Aorta (tissue), 5 donors: ENCODE measurements around the gene MKRN2. TPM values are rescaled to one million over a fixed set of nuclear protein-coding genes. Genes with fewer than 3 reads are reported as not detected.

Source experiments
- ATAC-seq: fragments of 200-7000 bp; cut with Tn5 transposase; one replicate; pipeline ENCODE4 v1.9.1; 2022; ENCODE audit warnings: moderate library complexity; ENCODE audit not compliant: low FRiP score
- DNase-seq, 2 donors: peaks; one replicate each; pipeline ENCODE4 v3.0.0-alpha.2; 2020
- H3K27ac ChIP-seq, 2 donors: one replicate each; pipeline ENCODE4 v1.5.1; 2013; ENCODE audit warnings: low read length in 2 of 2, mild to moderate bottlenecking in 2 of 2, moderate library complexity in 2 of 2, control low read depth in 1 of 2, inconsistent platforms in 1 of 2, low read depth in 1 of 2
- H3K27me3 ChIP-seq, 2 donors: one replicate each; pipeline ENCODE4 v1.6.1; 2013; ENCODE audit warnings: control low read depth in 1 of 2, low read length in 1 of 2, mild to moderate bottlenecking in 1 of 2, moderate library complexity in 1 of 2; ENCODE audit not compliant: insufficient read depth in 2 of 2, control insufficient read depth in 1 of 2
- H3K36me3 ChIP-seq, 2 donors: one replicate each; pipeline ENCODE4 v1.6.1; 2013; ENCODE audit warnings: control low read depth in 1 of 2, low read length in 1 of 2, mild to moderate bottlenecking in 1 of 2; ENCODE audit not compliant: insufficient read depth in 2 of 2, control insufficient read depth in 1 of 2
- H3K4me1 ChIP-seq, 2 donors: one replicate each; pipeline ENCODE4 v1.6.1; 2013; ENCODE audit warnings: low read length in 2 of 2, control low read depth in 1 of 2, mild to moderate bottlenecking in 1 of 2, moderate library complexity in 1 of 2; ENCODE audit not compliant: insufficient read depth in 2 of 2, control insufficient read depth in 1 of 2
- H3K4me3 ChIP-seq, 2 donors: one replicate each; pipeline ENCODE4 v1.5.1; 2013; ENCODE audit warnings: low read length in 2 of 2, control low read depth in 1 of 2, mild to moderate bottlenecking in 1 of 2
- H3K9me3 ChIP-seq: one replicate; pipeline ENCODE4 v1.6.1; 2013; ENCODE audit warnings: mild to moderate bottlenecking, low read length; ENCODE audit not compliant: control insufficient read depth
- WGBS, 2 donors: extraction: QIAGEN DNeasy Blood & Tissue Kit; methylation state at CpG; one replicate each; pipeline ENCODE4 v1.1.7; 2013; 5-methylcytosine and 5-hydroxymethylcytosine counted together
- intact Hi-C, 2 donors: fragments of 100-400 bp; cut with DNase I; formaldehyde crosslinking; loops; one replicate each; pipeline versions ENCODE4 v1.14.2 to v1.15.0; 2022
- polyA plus RNA-seq, 2 donors: library from polyadenylated mRNA; stranded (reverse); fragments of 200-250 nt; gene quantifications; one replicate each; pipeline ENCODE4 v1.2.3, GENCODE V29; 2013
- total RNA-seq, 2 donors: library from RNA; stranded (reverse); fragmentation: NEBNext Ultra II Directional; extraction: Animal tissue kit (Norgen Biotek cat#: 25700); gene quantifications; one replicate each; pipeline ENCODE4 v1.2.1, GENCODE V29; 2021
- donor health status: healthy with polysubstance abuse.
- donor health status: Bipolar disorder and iron deficiency.
- donor health status: DM: no; HTN: no; CAD: no.
- donor health status: DM: no; HTN: no; CAD: no.
- donor health status: DM: yes; HTN: yes; CAD: no.

Gene MKRN2
- total and polyA plus RNA-seq, 4 donors = 18.8 to 22.5 (median 22.3) TPM

DNA sequence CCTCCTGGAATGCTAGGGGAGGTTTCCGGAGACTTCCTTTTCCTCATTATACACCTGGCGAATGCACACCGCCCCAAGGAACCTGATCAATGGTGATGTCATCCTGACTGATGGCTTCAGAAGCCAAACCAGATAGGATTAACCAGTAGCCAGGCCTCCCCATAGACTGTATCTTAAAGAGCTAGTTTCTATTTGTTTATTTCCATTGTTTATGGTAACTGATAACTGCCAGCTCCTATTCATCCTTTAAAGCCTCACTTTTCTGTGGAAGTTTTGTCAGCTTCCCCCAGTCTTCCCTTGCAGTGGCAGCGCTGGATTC, 11.5 kb upstream of the MKRN2 start, which contains the start of gene MKRN2OS:
TSS of gene MKRN2OS (minus strand) at position 27 of the 319 bp plus-strand sequence. CDS start 35 bp downstream, outside the sequence.
- H3K4me3 ChIP-seq = no peak within 1 kb of the TSS
- DNase-seq (no peak), ATAC-seq (no peak)
- intact Hi-C loops = no loop called here
- H3K9me3 ChIP-seq = no peaks in the 10 kb centered on the region
- no peaks in the 10 kb centered on the region for H3K4me1 ChIP-seq
- H3K36me3 ChIP-seq = no peaks in the 10 kb centered on the region
- no peaks in the 10 kb centered on the region for H3K27me3 ChIP-seq
- WGBS, 2 donors = 51 to 53% methylated on average over 4 of the region's 4 CpGs
- H3K27ac ChIP-seq = no peak within 1 kb of the TSS

DNA sequence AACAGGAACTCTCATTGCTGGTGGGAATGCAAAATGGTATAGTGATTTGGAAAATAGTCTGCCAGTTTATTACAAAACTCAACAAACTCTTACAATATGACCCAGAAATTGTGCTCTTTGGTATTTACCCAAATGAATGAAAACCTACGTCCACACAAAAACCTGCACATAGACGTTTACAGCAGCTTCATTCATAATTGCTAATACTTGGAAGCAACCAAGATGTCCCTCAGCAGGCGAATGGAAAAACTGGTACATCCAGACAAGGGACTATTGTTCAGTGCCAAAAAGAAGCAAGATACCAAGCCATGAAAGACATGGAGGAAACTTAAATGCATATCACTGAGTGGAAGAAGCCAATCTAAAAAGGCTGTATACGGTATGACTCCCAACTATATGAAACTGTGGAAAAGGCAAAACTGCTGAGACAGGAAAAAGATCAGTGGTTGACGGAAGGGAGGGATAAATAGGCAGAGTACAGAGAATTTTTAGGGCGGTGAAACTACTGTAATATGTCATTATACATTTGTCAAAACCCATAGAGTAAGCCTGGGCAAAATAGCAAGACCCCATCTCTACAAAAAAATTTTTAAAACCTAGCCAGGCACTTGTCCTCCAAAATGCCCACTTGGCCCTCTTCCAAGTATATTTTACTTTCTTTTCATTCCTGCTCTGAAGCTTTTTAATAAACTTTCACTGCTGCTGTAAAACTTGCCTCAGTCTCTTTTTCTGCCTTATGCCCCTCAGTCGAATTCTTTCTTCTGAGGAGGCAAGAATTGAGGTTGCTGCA, 6.7 kb upstream of the MKRN2 start:
- DNase-seq = no peak
- Histone ChIP-seq H3K4me1 (peaks cover 0 to 2% of the 10 kb centered on the region in 2 donors), H3K36me3 (no peaks in the 10 kb centered on the region), H3K4me3 (no peak overlapping the region), H3K27ac (no peak overlapping the region), H3K9me3 (no peaks in the 10 kb centered on the region), H3K27me3 (no peaks in the 10 kb centered on the region)
- no peak for ATAC-seq
- intact Hi-C loops = loop anchor here in 1 of 2 donors (10.0 kb wide), 1 partner anchor 155 kb away; no protein-coding TSS in a partner anchor
- 68 to 69% methylated on average over 7 of the region's 7 CpGs for WGBS, 2 donors

DNA sequence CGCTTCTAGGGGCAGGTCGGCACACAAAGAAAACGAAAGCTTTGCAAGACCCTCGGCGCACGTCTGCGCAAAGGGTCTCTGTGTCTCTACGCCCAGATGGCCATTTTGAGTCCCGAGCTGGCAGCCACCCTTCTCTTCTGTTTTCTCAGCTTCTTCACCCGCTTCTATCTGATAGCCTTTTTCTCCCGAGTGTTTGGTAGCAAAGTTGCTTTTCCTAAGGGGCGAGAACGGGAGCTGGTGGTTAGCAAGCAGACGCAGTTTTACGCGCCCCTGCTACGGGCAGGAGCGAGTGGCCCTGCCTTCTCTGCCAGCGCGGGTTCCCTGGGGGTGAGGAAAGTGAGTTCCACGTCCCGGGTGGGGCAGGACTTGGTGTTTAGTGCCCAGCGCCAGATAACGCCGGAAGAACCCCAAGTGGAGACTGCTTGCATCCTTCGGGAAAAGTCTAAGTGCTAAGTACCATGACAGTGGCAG, 2.9 kb upstream of the MKRN2 start:
- DNase-seq = peak in 1 of 2 donors; percentile 78
- no peak for ATAC-seq
- 6 to 12% methylated on average over 26 of the region's 26 CpGs for WGBS, 2 donors
- Histone ChIP-seq H3K27me3 (no peaks in the 10 kb centered on the region), H3K9me3 (no peaks in the 10 kb centered on the region), H3K4me3 (peak overlapping the region; percentile 12 to 74), H3K4me1 (peaks cover 2 to 8% of the 10 kb centered on the region in 2 donors), H3K36me3 (no peaks in the 10 kb centered on the region), H3K27ac (no peak overlapping the region)
- intact Hi-C loops = loop anchor here in 1 of 2 donors (10.0 kb wide), 1 partner anchor 151 kb away; no protein-coding TSS in a partner anchor

DNA sequence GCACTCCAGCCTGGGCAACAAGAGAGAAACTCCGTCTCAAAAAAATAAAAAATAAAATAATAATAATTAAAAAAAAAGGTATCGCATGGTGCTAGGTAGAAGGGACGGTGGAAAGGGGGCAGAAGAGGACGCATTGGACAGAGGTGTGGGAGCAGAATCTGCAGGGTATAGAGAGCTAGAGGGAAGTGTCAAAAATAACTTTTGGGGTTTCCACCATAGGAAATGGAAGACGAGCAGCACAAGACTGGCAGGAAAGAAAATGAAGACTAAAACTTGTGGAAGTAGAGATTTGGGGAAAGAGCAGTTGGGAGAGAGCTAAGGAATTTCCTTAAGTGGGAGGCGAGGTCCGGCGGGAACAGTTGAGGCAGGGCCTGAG, 585 bp upstream of the MKRN2 start:
- WGBS, 2 donors = 1% methylated on average over 8 of the region's 8 CpGs
- Histone ChIP-seq H3K4me3 (peak overlapping the region; percentile 44 to 58), H3K36me3 (no peaks in the 10 kb centered on the region), H3K27me3 (no peaks in the 10 kb centered on the region), H3K4me1 (peaks cover 2 to 17% of the 10 kb centered on the region in 2 donors), H3K27ac (peak overlapping the region in 1 of 2 donors; percentile 64), H3K9me3 (no peaks in the 10 kb centered on the region)
- DNase-seq = no peak
- peak; percentile 28 for ATAC-seq
- intact Hi-C loops = loop anchor here in 1 of 2 donors (2.0 to 10.0 kb wide), 2 partner anchors 108 to 148 kb away; partner anchors contain the start of gene RAF1

DNA sequence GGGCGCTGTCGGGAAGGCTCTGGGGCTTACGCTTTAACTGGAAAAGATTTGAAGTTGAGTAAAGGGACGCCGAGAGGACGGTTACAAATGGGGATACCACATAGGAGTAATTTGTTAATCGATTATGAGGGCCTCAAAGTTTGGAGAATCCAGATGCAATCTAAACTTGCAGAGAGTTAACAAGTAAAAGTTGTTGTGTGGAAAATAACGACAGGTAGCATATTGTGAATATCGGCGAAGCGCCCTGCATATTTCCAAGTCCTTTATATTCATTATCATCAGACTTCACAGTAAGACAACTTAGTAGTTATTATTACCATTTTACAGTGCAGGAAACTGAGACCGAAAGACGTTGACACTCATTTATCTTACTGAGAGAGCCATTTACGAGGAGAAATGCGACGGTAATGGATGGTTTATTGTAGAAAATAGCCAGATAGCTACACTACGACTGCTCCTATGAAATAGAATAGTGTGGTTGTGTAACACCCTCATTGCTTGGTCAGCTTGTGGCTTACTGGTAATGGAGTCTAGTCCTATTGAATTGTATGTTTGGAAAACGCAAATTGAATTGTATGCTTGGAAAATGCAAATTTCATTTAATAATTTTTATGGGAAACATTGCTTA, 700 bp downstream of the MKRN2 start:
- WGBS, 2 donors = 1 to 2% methylated on average over 18 of the region's 18 CpGs
- H3K27me3 ChIP-seq = no peaks in the 10 kb centered on the region
- intact Hi-C loops = loop anchor here in 1 of 2 donors (2.0 to 10.0 kb wide), 2 partner anchors 107 to 147 kb away; partner anchors contain the start of gene RAF1
- peak overlapping the region; percentile 64 to 73 for H3K4me3 ChIP-seq
- no peak for ATAC-seq
- H3K4me1 ChIP-seq = peaks cover 2 to 17% of the 10 kb centered on the region in 2 donors
- no peak for DNase-seq
- H3K9me3 ChIP-seq = no peaks in the 10 kb centered on the region
- H3K36me3 ChIP-seq = no peaks in the 10 kb centered on the region
- H3K27ac ChIP-seq = peak overlapping the region; percentile 1 to 72

DNA sequence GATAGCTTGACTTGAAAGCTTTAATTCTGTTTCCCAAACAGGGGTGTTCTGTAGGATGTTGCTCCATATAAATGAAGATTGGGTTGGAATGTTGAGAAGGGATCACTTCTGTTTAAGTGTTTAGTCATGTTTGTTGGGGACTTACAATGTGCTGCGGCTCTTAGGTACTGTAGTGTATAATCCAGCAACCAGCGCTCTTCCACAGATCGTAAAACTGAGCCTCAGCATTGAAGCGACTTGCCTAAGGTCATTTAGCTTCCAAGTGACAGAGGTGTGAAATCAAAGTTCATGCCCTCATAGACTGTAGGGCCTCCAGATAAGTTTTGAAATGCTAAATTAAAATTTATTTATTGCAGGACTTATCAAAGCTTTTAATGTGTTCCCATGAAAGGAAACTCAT, 1.8 kb downstream of the MKRN2 start:
- no peaks in the 10 kb centered on the region for H3K27me3 ChIP-seq
- H3K4me3 ChIP-seq = no peak overlapping the region
- no peak overlapping the region for H3K27ac ChIP-seq
- H3K36me3 ChIP-seq = no peaks in the 10 kb centered on the region
- intact Hi-C loops = loop anchor here in 1 of 2 donors (10.0 kb wide), 1 partner anchor 146 kb away; no protein-coding TSS in a partner anchor
- DNase-seq = no peak
- peaks cover 2 to 17% of the 10 kb centered on the region in 2 donors for H3K4me1 ChIP-seq
- no peak for ATAC-seq
- no peaks in the 10 kb centered on the region for H3K9me3 ChIP-seq
- WGBS, 2 donors = 75 to 81% methylated on average over 4 of the region's 4 CpGs

DNA sequence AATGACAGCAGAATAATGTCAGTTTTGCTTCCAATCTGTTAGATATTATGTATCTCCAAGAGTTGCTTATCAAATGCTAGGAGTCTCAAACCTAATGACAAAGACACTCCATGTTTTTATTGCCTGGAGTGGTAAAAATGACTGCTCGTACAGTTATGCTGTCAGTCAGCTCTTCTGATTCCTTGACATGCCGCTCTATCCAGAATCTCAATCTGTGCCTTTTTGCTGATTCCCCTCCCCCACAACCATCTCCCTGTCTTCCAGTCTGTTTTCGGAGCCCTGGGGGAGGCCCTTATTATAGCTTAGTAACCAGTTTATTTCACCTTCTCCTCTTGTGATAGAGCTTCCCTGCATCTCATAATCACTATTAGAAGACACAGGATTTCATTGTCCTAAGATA, 2.6 kb downstream of the MKRN2 start:
- no peak for ATAC-seq
- intact Hi-C loops = loop anchor here in 1 of 2 donors (10.0 kb wide), 1 partner anchor 145 kb away; no protein-coding TSS in a partner anchor
- Histone ChIP-seq H3K27me3 (no peaks in the 10 kb centered on the region), H3K9me3 (no peaks in the 10 kb centered on the region), H3K36me3 (no peaks in the 10 kb centered on the region), H3K4me1 (peaks cover 0 to 17% of the 10 kb centered on the region in 2 donors), H3K27ac (no peak overlapping the region), H3K4me3 (no peak overlapping the region)
- DNase-seq = no peak
- 79 to 82% methylated on average over 3 of the region's 3 CpGs for WGBS, 2 donors

DNA sequence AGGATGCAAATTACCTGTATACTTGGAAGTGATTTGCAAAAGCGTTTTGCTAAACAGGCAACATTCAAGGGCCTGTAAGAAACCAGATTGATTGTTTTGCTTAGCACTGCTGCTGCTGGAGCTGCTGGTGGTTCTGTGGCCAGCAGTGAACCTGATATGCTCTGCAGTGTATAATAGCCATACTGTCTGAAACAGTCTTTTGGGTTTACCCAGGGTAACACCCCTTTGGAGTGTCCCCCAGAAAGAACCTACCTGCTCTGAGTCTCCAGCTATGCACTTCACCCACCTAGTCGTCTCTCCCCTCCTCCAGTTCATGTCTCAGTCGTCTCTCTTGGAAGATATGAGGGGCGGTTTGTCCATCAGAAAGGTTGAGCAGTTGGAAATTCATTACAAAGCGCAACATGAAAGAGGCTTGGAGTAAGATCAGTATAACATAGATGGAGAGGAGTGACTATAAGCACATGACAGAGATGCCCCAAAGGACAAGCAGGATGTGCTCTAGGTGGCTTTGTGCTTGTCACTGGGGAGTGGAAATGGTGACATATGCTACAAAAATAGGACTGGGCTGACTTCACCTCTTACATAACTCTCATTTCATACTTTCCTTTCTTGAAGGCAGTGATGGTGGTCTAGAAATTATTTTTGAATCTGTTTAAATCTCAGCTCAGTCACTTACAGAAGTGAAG, 3.8 kb downstream of the MKRN2 start:
- Histone ChIP-seq H3K4me1 (peaks cover 0 to 17% of the 10 kb centered on the region in 2 donors), H3K9me3 (no peaks in the 10 kb centered on the region), H3K27ac (peak overlapping the region in 1 of 2 donors; percentile 26), H3K27me3 (no peaks in the 10 kb centered on the region), H3K36me3 (no peaks in the 10 kb centered on the region), H3K4me3 (no peak overlapping the region)
- intact Hi-C loops = loop anchor here in 1 of 2 donors (1.0 kb wide), 1 partner anchor 14 kb away; no protein-coding TSS in a partner anchor
- ATAC-seq (no peak), DNase-seq (no peak)
- 73 to 74% methylated on average over 5 of the region's 5 CpGs for WGBS, 2 donors
